Measurements from ENCODE around the gene KCNIP4.

DNA sequence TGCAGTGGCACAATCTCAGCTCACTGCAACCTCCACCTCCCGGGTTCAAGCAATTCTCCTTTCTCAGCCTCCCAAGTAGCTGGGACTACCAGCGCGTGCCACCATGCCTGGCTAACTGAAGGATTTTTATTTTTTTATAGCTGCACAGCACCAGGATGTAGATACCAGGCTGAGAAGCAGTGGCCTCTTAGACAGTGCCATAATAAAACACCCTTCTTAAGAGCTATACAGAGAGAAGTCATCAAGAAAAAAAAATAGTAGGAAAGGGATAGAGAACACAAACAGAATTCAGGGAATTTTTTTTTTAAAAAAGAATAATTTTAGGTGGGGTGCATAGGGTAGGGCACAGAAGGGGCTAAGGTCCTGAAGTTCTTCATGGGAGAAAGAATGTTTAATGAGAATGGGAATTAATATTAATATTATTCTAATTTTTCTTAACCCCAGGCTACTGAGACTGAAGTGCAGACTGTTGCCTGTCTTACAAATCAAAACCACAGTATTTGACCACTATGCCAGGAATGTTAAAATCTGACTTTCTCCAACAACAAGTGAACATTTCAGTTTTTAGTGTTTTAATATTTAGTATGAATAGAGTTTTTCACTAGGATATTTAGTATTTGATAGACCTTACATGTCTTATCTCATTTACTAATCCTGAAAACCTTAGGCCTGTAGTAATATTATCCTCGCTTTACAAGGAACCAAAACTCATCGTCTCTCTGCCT lies 146.7 kb downstream of the KCNIP4 start:
- TF ChIP-seq EZH2 (IDR thresholded peaks at IDR 0.05) (no peak), POLR2AphosphoS5 (IDR thresholded peaks at IDR 0.05; ENCODE audit: borderline replicate concordance, low read depth, low read length) (no peak), FOXP2 (optimal IDR thresholded peaks at IDR 0.05; ENCODE audit: control extremely low read depth, extremely low read length, insufficient read depth) (no peak)
